Erythroblast (primary cell): ENCODE measurements around the gene CACNA1E.

Experiments
- GATA1 ChIP-seq: IDR thresholded peaks from 2 replicates; pipeline ENCODE4 v1.6.1; 2011; ENCODE audit warnings: low read depth, mild to moderate bottlenecking, control low read depth, low read length, moderate library complexity
- POLR2A ChIP-seq: IDR thresholded peaks from 2 replicates; pipeline ENCODE4 v1.6.1; 2011; ENCODE audit warnings: mild to moderate bottlenecking, low read length

GRCh38 chr1:181712711-181713110 is 229.4 kb downstream of the CACNA1E start:
- no peak for TF ChIP-seq POLR2A
- TF ChIP-seq GATA1 = no peak
